Peyer's patch (tissue), 4 donors: ENCODE measurements around the gene RIC1. TPM values are rescaled to one million over a fixed set of nuclear protein-coding genes. Genes with fewer than 3 reads are reported as not detected.
"Not testable (repeated sequence)": the region's sequence is repeated elsewhere in the genome, so short reads cannot be mapped to it uniquely, and the experiment has no call there.

ENCODE experiments used
- DNase-seq, 3 donors: peaks; one replicate each; pipeline ENCODE4 v3.0.0-alpha.2; 2017 to 2019
- H3K27ac ChIP-seq, 4 donors: fragments of 200-600 bp; sonication (generic); one replicate each; pipeline ENCODE4 v1.5.1; 2016 to 2019
- H3K27me3 ChIP-seq, 2 donors: fragments of 200-600 bp; sonication (generic); one replicate each; pipeline ENCODE4 v1.5.1; 2019
- H3K36me3 ChIP-seq, 3 donors: fragments of 200-600 bp; sonication (generic); one replicate each; pipeline ENCODE4 v1.5.1; 2016 to 2019
- H3K4me1 ChIP-seq, 4 donors: fragments of 200-600 bp; sonication (generic); one replicate each; pipeline ENCODE4 v1.5.1; 2016 to 2019
- H3K4me3 ChIP-seq, 4 donors: fragments of 200-600 bp; sonication (generic); 1 replicate in 3 of 4; 2 replicates in 1 of 4; pipeline ENCODE4 v1.5.1; 2016 to 2019; ENCODE audit warnings: mild to moderate bottlenecking in 1 of 4
- H3K9me3 ChIP-seq, 4 donors: fragments of 200-600 bp; sonication (generic); one replicate each; pipeline ENCODE4 v1.5.1; 2016 to 2019; ENCODE audit warnings: mild to moderate bottlenecking in 1 of 4
- CTCF ChIP-seq, 6 experiments: fragments of 450-650 bp in 4 of 6; fragments of 200-600 bp in 2 of 6; sonication (generic) in 1 of 6; IDR thresholded peaks; one replicate each; pipeline ENCODE4 v1.5.1; 2017 to 2019; ENCODE audit warnings: antibody characterized with exemption in 6 of 6, mild to moderate bottlenecking in 3 of 6, moderate library complexity in 1 of 6
- POLR2A ChIP-seq, 2 donors: fragments of 450-650 bp; IDR thresholded peaks; one replicate each; pipeline ENCODE4 v1.5.1; 2017; ENCODE audit warnings: antibody characterized with exemption in 2 of 2, mild to moderate bottlenecking in 2 of 2, moderate library complexity in 2 of 2
- total RNA-seq, 4 donors: library from RNA; depleted of rRNA; stranded (reverse); fragments of >200 nt; gene quantifications; one replicate each; pipeline ENCODE4 v1.1.0, GENCODE V29; 2016

RIC1 gene
- total RNA-seq, 4 donors from 2014 or later: 31.1 to 49.6 (median 39.2) TPM

GRCh38 chr9:5791870-5792269 lies 163.0 kb downstream of the RIC1 start:
- Histone ChIP-seq H3K9me3 (no peaks in the 10 kb centered on the region), H3K27ac (no peak overlapping the region), H3K4me3 (no peak overlapping the region), H3K36me3 (peaks cover 0 to 15% (median 2%) of the 10 kb centered on the region in 3 donors), H3K4me1 (no peaks in the 10 kb centered on the region), H3K27me3 (no peaks in the 10 kb centered on the region)
- no peak for DNase-seq
- TF ChIP-seq CTCF (IDR thresholded peaks at IDR 0.05) (no peak), POLR2A (IDR thresholded peaks at IDR 0.05) (no peak)

- Histone ChIP-seq H3K9me3 (no peaks in the 10 kb centered on the region), H3K4me3 (no peak overlapping the region), H3K4me1 (no peaks in the 10 kb centered on the region), H3K27ac (no peak overlapping the region), H3K27me3 (no peaks in the 10 kb centered on the region), H3K36me3 (peaks cover 0 to 15% (median 2%) of the 10 kb centered on the region in 3 donors)
- TF ChIP-seq CTCF (IDR thresholded peaks at IDR 0.05): no peak
- TF ChIP-seq POLR2A (IDR thresholded peaks at IDR 0.05): no peak
- no peak for DNase-seq
These were observed 164.9 kb downstream of the RIC1 start for GRCh38 chr9:5793812-5794211.

- Histone ChIP-seq H3K27me3 (no peaks in the 10 kb centered on the region), H3K36me3 (peaks cover 0 to 10% (median 0%) of the 10 kb centered on the region in 3 donors), H3K27ac (no peak overlapping the region), H3K4me3 (no peak overlapping the region), H3K4me1 (peaks cover 0 to 5% (median 0%) of the 10 kb centered on the region in 4 donors), H3K9me3 (no peaks in the 10 kb centered on the region)
- no peak for TF ChIP-seq POLR2A (IDR thresholded peaks at IDR 0.05)
- no peak for TF ChIP-seq CTCF (IDR thresholded peaks at IDR 0.05)
- DNase-seq: no peak
These were observed 167.4 kb downstream of the RIC1 start for GRCh38 chr9:5796298-5796697.

GRCh38 chr9:5798581-5798980 lies 169.7 kb downstream of the RIC1 start:
- TF ChIP-seq POLR2A (IDR thresholded peaks at IDR 0.05) (no peak), CTCF (IDR thresholded peaks at IDR 0.05) (no peak)
- H3K36me3 ChIP-seq: peaks cover 0 to 7% (median 0%) of the 10 kb centered on the region in 3 donors

GRCh38 chr9:5799314-5799713 lies 170.4 kb downstream of the RIC1 start:
- Histone ChIP-seq H3K4me3 (no peak overlapping the region), H3K36me3 (peaks cover 0 to 7% (median 0%) of the 10 kb centered on the region in 3 donors), H3K27me3 (no peaks in the 10 kb centered on the region), H3K4me1 (peaks cover 0 to 8% (median 0%) of the 10 kb centered on the region in 4 donors), H3K9me3 (no peaks in the 10 kb centered on the region), H3K27ac (no peak overlapping the region)
- peak in 1 of 3 donors; percentile 64 for DNase-seq
- TF ChIP-seq POLR2A (IDR thresholded peaks at IDR 0.05) (no peak), CTCF (IDR thresholded peaks at IDR 0.05) (peak in 4 of 6 experiments; percentile 53 to 93 (median 82))

More at GRCh38 chr9:5798581-5798980, 169.7 kb downstream of the RIC1 start:
- H3K4me3 ChIP-seq: no peak overlapping the region
- DNase-seq: no peak
- H3K4me1 ChIP-seq: peaks cover 0 to 8% (median 0%) of the 10 kb centered on the region in 4 donors
- no peaks in the 10 kb centered on the region for H3K27me3 ChIP-seq
- H3K9me3 ChIP-seq: no peaks in the 10 kb centered on the region
- no peak overlapping the region for H3K27ac ChIP-seq

- H3K36me3 ChIP-seq, H3K27ac ChIP-seq, DNase-seq, H3K9me3 ChIP-seq, H3K4me3 ChIP-seq, H3K4me1 ChIP-seq, H3K27me3 ChIP-seq: not testable (repeated sequence)
These were observed 171.5 kb downstream of the RIC1 start for GRCh38 chr9:5800378-5800777.
